HUES48 (cell line): Measurements from ENCODE around the gene FIBP.

ENCODE experiments used
- H3K27ac ChIP-seq: one replicate; pipeline ENCODE4 v1.7.0; 2013; ENCODE audit warnings: low read depth, low read length, inconsistent platforms
- H3K27me3 ChIP-seq: 2 replicates; pipeline ENCODE4 v1.6.1; 2013; ENCODE audit warnings: mild to moderate bottlenecking, low read length; ENCODE audit not compliant: control insufficient read depth, insufficient read depth
- H3K36me3 ChIP-seq: 2 replicates; pipeline ENCODE4 v1.6.1; 2013; ENCODE audit warnings: low read length; ENCODE audit not compliant: control insufficient read depth, insufficient read depth
- H3K4me1 ChIP-seq: 2 replicates; pipeline ENCODE4 v1.6.1; 2013; ENCODE audit warnings: mild to moderate bottlenecking, low read length; ENCODE audit not compliant: control insufficient read depth, insufficient read depth
- H3K4me3 ChIP-seq: 2 replicates; pipeline ENCODE4 v1.5.1; 2013; ENCODE audit warnings: mild to moderate bottlenecking, low read depth, low read length
- H3K9ac ChIP-seq: 2 replicates; pipeline ENCODE4 v1.6.1; 2013; ENCODE audit warnings: mild to moderate bottlenecking, low read depth, low read length, moderate library complexity
- H3K9me3 ChIP-seq: 2 replicates; pipeline ENCODE4 v1.6.1; 2013; ENCODE audit warnings: low read length; ENCODE audit not compliant: control insufficient read depth, insufficient read depth

The FIBP gene

DNA sequence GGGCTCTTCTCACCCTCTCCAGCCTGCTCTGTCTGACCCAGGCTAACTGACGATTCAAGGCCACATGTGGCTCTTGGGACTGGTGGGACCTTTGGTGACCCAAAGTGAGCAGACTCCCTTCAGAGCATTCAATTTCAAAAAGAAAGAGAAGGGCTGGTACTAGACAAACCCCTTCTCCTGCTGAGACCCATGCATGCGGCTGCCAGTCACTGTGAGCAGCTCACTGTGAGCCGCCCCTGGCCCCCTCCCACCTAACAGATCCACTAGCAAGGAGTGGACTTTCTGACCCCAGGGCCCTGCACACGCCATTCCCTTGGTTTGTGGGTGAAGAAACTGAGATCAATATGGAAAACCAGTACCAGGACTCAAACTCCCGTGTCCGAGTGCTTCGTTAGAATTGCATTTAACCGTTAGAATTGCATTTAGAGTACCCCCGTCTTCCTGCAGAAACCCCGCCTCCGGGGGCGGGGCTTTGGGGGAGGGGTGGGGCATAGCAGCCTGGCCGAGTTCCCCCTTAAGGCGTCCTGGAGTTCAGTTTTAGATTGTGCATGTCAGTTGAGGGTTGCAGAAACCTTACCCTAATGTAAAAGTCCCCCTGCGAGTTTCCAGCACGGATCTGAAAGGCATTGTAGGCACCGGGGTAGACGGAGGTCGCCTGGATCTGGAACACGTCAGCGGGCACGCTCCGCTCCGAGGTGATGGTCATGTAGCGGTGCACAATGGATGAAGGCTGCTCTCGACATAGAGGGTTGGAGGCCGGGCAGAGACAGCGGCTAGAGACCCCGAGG is 20.8 kb downstream of the FIBP start:
- Histone ChIP-seq H3K4me3 (peak overlapping the region; percentile 57), H3K9ac (no peak overlapping the region), H3K4me1 (0 out of 2 replicates have a peak, but pooled peaks cover 4% of the 10 kb centered on the region), H3K27ac (no peak overlapping the region), H3K9me3 (no peaks in the 10 kb centered on the region), H3K27me3 (no peaks in the 10 kb centered on the region; the same call in 1 of the 2 replicates), H3K36me3 (peaks cover 46% of the 10 kb centered on the region)

DNA sequence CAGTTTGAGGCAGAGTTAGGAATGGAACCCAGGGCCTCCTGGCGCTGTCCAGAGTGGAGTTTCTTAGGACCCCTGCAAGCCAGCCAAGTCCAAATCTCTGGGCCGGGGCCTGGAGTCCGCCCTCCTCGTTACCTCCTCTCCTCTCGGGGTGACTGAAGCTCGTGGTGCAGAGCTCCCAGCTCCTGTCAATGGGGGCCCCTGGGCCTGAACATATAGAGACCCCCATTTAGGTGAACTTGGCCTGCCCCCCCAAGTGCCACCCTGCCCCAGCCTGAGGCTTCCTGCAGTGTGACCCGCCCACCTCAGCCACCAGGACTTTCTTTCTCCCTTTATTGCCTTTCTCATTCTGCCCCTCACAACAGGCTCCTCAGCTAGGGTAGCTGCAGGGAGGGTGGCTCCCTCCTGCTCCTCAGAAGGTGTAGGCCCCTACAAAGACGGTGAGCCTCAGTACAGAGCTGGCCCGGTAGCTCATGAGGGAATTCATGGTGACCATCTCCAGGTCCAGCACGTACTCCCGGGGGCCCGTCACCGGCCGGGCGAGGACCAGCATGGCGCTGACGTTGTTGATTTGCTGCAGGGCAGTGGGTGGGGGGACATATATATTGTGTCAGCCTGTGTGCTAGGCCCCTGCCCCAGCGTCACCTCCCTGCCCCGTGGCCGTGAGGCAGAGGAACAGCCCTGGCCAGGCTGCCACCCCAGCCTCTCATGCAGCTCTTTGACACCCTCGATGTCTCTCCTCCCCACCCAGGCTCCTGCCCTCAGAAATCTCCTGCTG is 21.6 kb downstream of the FIBP start:
- H3K36me3 ChIP-seq, result peaks cover 51% of the 10 kb centered on the region
- H3K27me3 ChIP-seq, result no peaks in the 10 kb centered on the region; the same call in 1 of the 2 replicates
- no peak overlapping the region for H3K27ac ChIP-seq
- no peak overlapping the region for H3K4me3 ChIP-seq
- no peaks in the 10 kb centered on the region for H3K9me3 ChIP-seq
- 0 out of 2 replicates have a peak, but pooled peaks cover 4% of the 10 kb centered on the region for H3K4me1 ChIP-seq
- no peak overlapping the region for H3K9ac ChIP-seq

DNA sequence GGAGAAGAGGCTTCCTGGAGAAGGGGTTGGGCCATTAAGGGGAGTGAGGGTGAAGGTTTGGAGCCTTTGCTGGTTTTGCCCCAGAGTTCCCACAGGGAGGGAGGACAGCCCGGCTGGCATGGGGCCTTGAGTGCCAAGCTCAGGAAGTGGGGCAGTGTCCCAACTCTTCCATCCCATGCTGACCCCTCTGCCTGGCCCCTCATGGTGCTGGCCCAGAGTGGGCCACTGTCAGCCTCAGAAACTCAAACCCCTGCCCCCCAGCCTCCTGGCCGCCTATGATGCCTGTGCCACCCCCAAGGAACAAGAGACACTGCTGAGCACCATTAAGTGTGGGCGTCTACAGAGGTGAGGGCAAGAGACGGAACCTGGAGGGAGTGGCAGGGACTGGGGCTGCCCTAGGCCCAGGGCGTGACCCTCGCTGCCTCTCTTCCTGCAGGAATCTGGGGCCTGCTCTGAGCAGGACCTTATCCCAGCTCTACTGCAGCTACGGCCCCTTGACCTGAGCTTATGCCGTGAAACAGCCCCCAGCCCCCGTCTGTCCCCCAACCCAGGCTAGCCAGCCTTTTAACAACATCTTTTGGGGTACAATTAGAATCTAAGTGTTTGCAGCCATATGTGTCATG is 22.6 kb downstream of the FIBP start:
- no peaks in the 10 kb centered on the region for H3K9me3 ChIP-seq
- 0 out of 2 replicates have a peak, but pooled peaks cover 4% of the 10 kb centered on the region for H3K4me1 ChIP-seq
- no peak overlapping the region for H3K9ac ChIP-seq
- no peak overlapping the region for H3K27ac ChIP-seq
- H3K4me3 ChIP-seq, result no peak overlapping the region
- H3K27me3 ChIP-seq, result no peaks in the 10 kb centered on the region
- peaks cover 51% of the 10 kb centered on the region for H3K36me3 ChIP-seq

DNA sequence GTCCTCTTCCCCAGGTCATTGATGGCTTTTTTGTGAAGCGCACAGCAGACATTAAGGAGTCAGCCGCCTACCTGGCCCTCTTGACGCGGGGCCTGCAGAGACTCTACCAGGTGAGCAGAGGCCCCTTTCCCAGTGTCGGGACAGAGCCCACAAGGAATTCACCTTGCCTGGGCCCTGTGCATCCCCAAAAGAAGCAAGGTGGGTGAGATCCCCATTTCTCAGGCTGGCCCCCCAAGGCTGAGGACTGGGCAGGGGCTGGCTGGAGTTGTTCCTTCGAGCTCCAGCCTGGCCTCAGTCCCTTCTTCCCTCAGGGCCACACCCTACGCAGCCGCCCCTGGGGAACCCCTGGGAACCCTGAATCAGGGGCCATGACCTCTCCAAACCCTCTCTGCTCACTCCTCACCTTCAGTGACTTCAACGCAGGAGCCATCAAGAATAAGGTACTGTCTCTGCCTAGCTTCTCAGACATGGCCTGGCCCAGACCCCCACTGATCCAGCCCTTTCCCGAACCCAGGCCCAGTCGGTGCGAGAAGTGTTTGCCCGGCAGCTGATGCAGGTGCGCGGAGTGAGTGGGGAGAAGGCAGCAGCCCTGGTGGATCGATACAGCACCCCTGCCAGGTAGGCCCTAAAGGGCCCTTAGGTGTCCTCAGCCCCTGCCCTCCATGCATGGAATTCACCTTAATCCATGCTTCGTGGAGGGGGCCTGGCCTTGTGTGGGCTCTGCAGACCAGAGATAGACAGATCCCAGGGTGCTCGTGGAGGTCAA is 23.4 kb downstream of the FIBP start:
- Histone ChIP-seq H3K4me1 (0 out of 2 replicates have a peak, but pooled peaks cover 4% of the 10 kb centered on the region), H3K27ac (no peak overlapping the region), H3K4me3 (no peak overlapping the region), H3K36me3 (peaks cover 51% of the 10 kb centered on the region), H3K9ac (no peak overlapping the region), H3K27me3 (no peaks in the 10 kb centered on the region), H3K9me3 (no peaks in the 10 kb centered on the region)

DNA sequence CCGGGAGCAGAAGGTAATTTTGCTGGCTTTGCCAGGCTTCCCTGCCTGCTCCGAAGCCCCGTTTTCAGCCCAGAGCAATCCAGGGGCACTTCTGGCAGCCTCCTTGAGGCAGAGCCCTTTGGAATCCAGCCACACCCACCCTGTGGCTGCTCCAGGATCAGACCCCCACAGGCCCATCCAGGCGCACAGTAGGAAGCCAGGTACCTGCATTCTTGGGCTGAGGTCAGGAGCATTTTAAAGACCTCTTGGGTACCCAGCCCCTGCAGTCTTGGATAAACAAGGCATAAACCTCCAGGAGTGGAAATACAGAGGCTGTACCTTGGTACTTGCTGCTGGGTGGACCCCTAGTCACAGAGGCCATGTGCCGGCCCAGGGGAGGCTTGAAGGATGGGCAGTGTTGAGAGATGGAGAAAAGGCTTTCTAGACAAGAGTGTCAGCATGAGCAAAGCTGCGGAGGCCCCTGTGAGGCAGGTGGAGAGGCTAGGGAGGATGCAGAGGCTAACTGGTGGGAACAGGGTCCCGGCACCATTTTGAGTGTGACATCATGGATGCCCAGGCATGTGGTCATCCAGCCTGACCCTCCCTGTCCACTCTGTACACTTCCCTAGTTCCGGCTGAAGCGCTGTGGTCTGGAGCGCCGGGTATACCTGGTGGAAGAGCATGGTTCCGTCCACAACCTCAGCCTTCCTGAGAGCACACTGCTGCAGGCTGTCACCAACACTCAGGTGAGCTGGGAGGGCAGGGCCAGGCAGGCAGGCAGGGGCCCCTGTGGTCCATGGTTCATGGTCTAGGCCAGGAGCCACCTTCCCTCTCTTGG is 24.2 kb downstream of the FIBP start:
- Histone ChIP-seq H3K9me3 (no peaks in the 10 kb centered on the region), H3K9ac (no peak overlapping the region), H3K36me3 (peaks cover 51% of the 10 kb centered on the region), H3K27ac (no peak overlapping the region), H3K4me1 (0 out of 2 replicates have a peak, but pooled peaks cover 4% of the 10 kb centered on the region), H3K27me3 (no peaks in the 10 kb centered on the region), H3K4me3 (no peak overlapping the region)

DNA sequence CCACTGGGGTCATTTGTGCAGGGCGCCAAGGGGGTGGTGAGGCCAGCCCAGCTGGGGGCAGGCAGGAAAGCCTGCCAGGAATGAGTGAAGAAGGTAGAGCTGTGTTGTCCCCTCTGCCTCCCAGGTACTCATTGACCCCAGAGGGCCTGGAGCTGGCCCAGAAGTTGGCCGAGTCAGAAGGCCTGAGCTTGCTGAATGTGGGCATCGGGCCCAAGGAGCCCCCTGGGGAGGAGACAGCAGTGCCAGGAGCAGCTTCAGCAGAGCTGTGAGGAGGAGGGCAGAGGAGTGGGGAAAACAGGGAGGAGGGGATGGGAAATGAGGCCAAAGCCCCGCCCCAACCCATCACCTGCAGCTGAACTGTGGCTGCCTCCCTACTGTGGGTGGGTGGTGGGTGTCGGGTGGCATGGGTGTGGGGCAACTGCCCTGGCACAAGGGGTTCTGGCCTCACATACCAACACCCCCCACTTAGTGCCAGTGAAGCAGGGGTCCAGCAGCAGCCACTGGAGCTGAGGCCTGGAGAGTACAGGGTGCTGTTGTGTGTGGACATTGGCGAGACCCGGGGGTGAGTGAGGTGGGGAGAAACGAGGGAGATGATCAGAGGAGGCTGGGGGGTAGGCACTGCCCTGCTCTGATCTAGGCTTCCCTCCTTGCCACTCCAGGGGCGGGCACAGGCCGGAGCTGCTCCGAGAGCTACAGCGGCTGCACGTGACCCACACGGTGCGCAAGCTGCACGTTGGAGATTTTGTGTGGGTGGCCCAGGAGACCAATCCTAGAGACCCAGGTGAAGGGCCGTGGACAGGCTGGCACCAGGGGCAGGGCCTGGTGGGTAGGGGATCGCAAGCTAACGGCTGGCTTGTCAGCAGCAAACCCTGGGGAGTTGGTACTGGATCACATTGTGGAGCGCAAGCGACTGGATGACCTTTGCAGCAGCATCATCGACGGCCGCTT is 25.1 kb downstream of the FIBP start:
- Histone ChIP-seq H3K4me3 (no peak overlapping the region), H3K27me3 (no peaks in the 10 kb centered on the region), H3K27ac (no peak overlapping the region), H3K36me3 (peaks cover 51% of the 10 kb centered on the region), H3K4me1 (0 out of 2 replicates have a peak, but pooled peaks cover 4% of the 10 kb centered on the region), H3K9me3 (no peaks in the 10 kb centered on the region), H3K9ac (no peak overlapping the region)

DNA sequence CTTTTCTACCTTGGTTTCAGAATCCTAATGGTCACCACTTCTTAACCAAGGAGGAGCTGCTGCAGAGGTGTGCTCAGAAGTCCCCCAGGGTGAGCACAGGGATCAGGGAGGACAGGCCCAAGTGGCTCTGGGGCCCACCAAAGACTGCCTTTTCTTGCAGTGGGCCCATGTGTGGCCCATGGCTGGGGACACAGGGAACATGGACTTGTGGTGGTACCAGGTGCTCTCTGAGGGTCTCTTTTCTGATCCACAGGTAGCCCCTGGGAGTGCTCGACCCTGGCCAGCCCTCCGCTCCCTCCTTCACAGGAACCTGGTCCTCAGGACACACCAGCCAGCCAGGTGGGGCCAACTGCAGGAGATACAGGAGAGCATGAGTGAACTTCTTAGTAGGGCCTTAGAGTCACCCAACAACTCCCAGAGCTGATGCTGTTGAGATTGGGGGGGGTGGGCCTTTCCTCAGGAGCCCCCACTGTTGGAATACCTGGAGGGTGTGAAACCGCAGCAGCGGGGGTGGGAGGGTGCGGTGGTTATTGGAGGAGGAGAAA is 26.0 kb downstream of the FIBP start:
- Histone ChIP-seq H3K27me3 (no peaks in the 10 kb centered on the region), H3K4me1 (0 out of 2 replicates have a peak, but pooled peaks cover 2% of the 10 kb centered on the region), H3K36me3 (peaks cover 50% of the 10 kb centered on the region), H3K9me3 (no peaks in the 10 kb centered on the region), H3K4me3 (no peak overlapping the region), H3K27ac (no peak overlapping the region), H3K9ac (no peak overlapping the region)

DNA sequence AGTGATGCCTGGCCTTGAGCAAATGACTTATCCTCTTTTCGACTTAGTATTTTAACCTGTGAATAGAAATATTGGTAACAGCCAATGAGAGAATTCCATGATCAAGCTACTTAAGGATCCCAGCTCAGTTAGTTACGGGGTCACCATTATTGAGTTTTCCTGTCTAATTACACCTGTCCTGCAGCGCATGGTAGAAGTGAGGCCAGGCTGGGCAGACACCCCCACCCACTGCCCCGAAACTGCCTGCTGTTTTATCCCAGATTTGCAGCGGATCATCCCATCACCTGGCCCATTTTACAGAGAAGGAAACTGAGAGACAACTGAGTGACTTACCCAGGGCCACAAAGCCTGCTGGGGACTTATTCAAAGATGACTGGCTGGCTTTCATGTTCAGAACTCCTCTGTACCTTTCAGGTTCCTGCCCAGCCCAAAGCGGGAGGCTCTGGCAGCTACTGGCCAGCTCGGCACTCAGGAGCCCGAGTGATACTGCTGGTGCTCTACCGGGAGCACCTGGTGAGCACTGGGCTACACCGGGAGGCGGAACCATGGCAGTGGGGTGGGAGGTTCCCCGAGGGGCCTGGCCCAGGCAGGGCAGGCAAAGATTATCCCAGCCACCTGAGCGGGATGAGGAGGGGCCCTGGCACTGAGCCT is 26.6 kb downstream of the FIBP start:
- Histone ChIP-seq H3K9ac (peak overlapping the region; percentile 78; the same call in 1 of the 2 replicates), H3K36me3 (peaks cover 44% of the 10 kb centered on the region), H3K4me3 (peak overlapping the region; percentile 93), H3K27me3 (no peaks in the 10 kb centered on the region), H3K4me1 (no peaks in the 10 kb centered on the region), H3K9me3 (no peaks in the 10 kb centered on the region), H3K27ac (no peak overlapping the region)

DNA sequence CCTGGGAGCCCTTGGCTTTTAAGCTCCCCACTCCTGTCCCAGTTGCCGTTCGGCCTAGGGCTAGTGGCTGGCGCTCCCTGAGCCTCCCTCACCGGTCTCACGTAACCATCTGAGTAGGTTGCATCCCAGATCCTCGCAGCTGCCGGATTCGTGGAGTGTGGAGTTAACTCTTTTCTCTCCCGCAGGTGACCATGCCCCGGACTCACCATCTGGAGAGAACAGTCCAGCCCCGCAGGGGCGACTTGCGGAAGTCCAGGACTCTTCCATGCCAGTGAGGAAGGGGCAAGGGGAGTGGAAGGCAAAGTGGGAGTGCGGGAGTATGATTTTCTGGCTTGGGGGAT is 27.1 kb downstream of the FIBP start:
- Histone ChIP-seq H3K27me3 (no peaks in the 10 kb centered on the region), H3K4me3 (peak overlapping the region; percentile 93), H3K4me1 (peaks cover 3% of the 10 kb centered on the region), H3K9me3 (no peaks in the 10 kb centered on the region), H3K27ac (peak overlapping the region; percentile 97), H3K9ac (peak overlapping the region; percentile 78), H3K36me3 (peaks cover 45% of the 10 kb centered on the region)
